Activated naive CD4-positive, alpha-beta T cell treated with Interleukin-2 at 50 U/mL for 16 hours (primary cell): ENCODE data around the gene PDIA6.
"Not testable (repeated sequence)": the region's sequence is repeated elsewhere in the genome, so short reads cannot be mapped to it uniquely, and the experiment has no call there.

Experiments used
- DNase-seq: peaks from one replicate; pipeline ENCODE4 v3.0.0-alpha.2; 2020

Gene PDIA6

GRCh38 chr2:10832203-10832936, 19.8 kb upstream of the PDIA6 start:
- DNase-seq = peak; percentile 84

- no peak for DNase-seq
These were observed 18.9 kb upstream of the PDIA6 start for GRCh38 chr2:10831400-10831985.

GRCh38 chr2:10830641-10831399, 18.2 kb upstream of the PDIA6 start:
- no peak for DNase-seq

- no peak for DNase-seq
These were observed 17.6 kb upstream of the PDIA6 start for GRCh38 chr2:10830203-10830602.

GRCh38 chr2:10829299-10829698, 16.7 kb upstream of the PDIA6 start:
- DNase-seq = no peak

- no peak for DNase-seq
These were observed 15.8 kb upstream of the PDIA6 start for GRCh38 chr2:10828346-10828745.

- no peak for DNase-seq
These were observed 14.0 kb upstream of the PDIA6 start for GRCh38 chr2:10826625-10827024.

- DNase-seq = no peak
These were observed 13.4 kb upstream of the PDIA6 start for GRCh38 chr2:10826026-10826425.

- no peak for DNase-seq
These were observed 11.6 kb upstream of the PDIA6 start for GRCh38 chr2:10824191-10824590.

- no peak for DNase-seq
These were observed 8.6 kb upstream of the PDIA6 start for GRCh38 chr2:10820978-10821695.

- no peak for DNase-seq
These were observed 8.0 kb upstream of the PDIA6 start for GRCh38 chr2:10820562-10820961.

GRCh38 chr2:10819714-10820314, 7.2 kb upstream of the PDIA6 start:
- DNase-seq = no peak

- DNase-seq = no peak
These were observed 6.4 kb upstream of the PDIA6 start for GRCh38 chr2:10818984-10819383.

- DNase-seq = not testable (repeated sequence)
These were observed 5.7 kb upstream of the PDIA6 start for GRCh38 chr2:10818305-10818704.

GRCh38 chr2:10817413-10817812, 4.8 kb upstream of the PDIA6 start:
- peak; percentile 17 for DNase-seq

GRCh38 chr2:10814571-10815331, 2.2 kb upstream of the PDIA6 start:
- no peak for DNase-seq

GRCh38 chr2:10814142-10814541, 1.6 kb upstream of the PDIA6 start:
- no peak for DNase-seq

- DNase-seq = not testable (repeated sequence)
These were observed 866 bp upstream of the PDIA6 start for GRCh38 chr2:10813163-10814138.

GRCh38 chr2:10811517-10811916, 1.1 kb downstream of the PDIA6 start:
- DNase-seq = no peak

GRCh38 chr2:10810202-10811161, 2.1 kb downstream of the PDIA6 start:
- DNase-seq = no peak
